NB4 (cell line): Measurements from ENCODE around the gene HADHA.

ENCODE experiments used
- CTCF ChIP-seq: IDR thresholded peaks from one replicate; pipeline ENCODE4 v1.5.1; 2012; ENCODE audit warnings: low read depth, low read length
- MAX ChIP-seq: IDR thresholded peaks from 2 replicates; pipeline ENCODE4 v1.6.1; 2011; ENCODE audit warnings: low read depth, low read length
- MYC ChIP-seq: IDR thresholded peaks from 2 replicates; pipeline ENCODE4 v1.6.1; 2011; ENCODE audit warnings: low read depth, low read length
- POLR2A ChIP-seq: IDR thresholded peaks from 2 replicates; pipeline ENCODE4 v1.6.1; 2011; ENCODE audit warnings: mild to moderate bottlenecking; ENCODE audit not compliant: insufficient read length; ENCODE audit errors: extremely low read depth

- TF ChIP-seq CTCF: no peak
- no peak for TF ChIP-seq MAX
- no peak for TF ChIP-seq POLR2A
- TF ChIP-seq MYC: no peak
Observed at GRCh38 chr2:26284132-26284531, 39.7 kb upstream of the HADHA start.
